Measurements from ENCODE around the gene STAB2. TPM values are rescaled to one million over a fixed set of nuclear protein-coding genes. Genes with fewer than 3 reads are reported as not detected.

Gene STAB2
- total and polyA plus RNA-seq, 5 donors = 0.06 to 0.23 (median 0.10) TPM; not detected in 1

- ATAC-seq (no peak), DNase-seq (no peak)
- Histone ChIP-seq H3K4me1 (ENCODE audit: control insufficient read depth, insufficient read depth, low read length) (no peaks in the 10 kb centered on the region), H3K27ac (ENCODE audit: low read length) (no peak overlapping the region), H3K9me3 (ENCODE audit: control insufficient read depth, low read length) (no peaks in the 10 kb centered on the region), H3K27me3 (ENCODE audit: control insufficient read depth, insufficient read depth) (no peaks in the 10 kb centered on the region), H3K4me3 (ENCODE audit: low read length) (no peak overlapping the region)
- intact Hi-C loops (cut with DNase I) = no loop called here
- 99% methylated on average over 1 of the region's 1 CpG for WGBS
Measured at GRCh38 chr12:103812789-103813188, 225.7 kb downstream of the STAB2 start.

- Histone ChIP-seq H3K9me3 (ENCODE audit: control insufficient read depth, low read length) (no peaks in the 10 kb centered on the region), H3K27me3 (ENCODE audit: control insufficient read depth, insufficient read depth) (no peaks in the 10 kb centered on the region), H3K4me1 (ENCODE audit: control insufficient read depth, insufficient read depth, low read length) (no peaks in the 10 kb centered on the region), H3K27ac (ENCODE audit: low read length) (no peak overlapping the region), H3K4me3 (ENCODE audit: low read length) (no peak overlapping the region)
- ATAC-seq = no peak
- DNase-seq = no peak
- intact Hi-C loops (cut with DNase I) = no loop called here
- 98% methylated on average over 3 of the region's 3 CpGs for WGBS
Measured at GRCh38 chr12:103813426-103813825, 226.4 kb downstream of the STAB2 start.

GRCh38 chr12:103813949-103814348 lies 226.9 kb downstream of the STAB2 start:
- no peak for DNase-seq
- Histone ChIP-seq H3K4me1 (ENCODE audit: control insufficient read depth, insufficient read depth, low read length) (no peaks in the 10 kb centered on the region), H3K27ac (ENCODE audit: low read length) (no peak overlapping the region), H3K9me3 (ENCODE audit: control insufficient read depth, low read length) (no peaks in the 10 kb centered on the region), H3K27me3 (ENCODE audit: control insufficient read depth, insufficient read depth) (no peaks in the 10 kb centered on the region), H3K4me3 (ENCODE audit: low read length) (no peak overlapping the region)
- ATAC-seq = no peak
- intact Hi-C loops (cut with DNase I) = no loop called here
- WGBS = 51% methylated on average over 4 of the region's 4 CpGs

- Histone ChIP-seq H3K9me3 (ENCODE audit: control insufficient read depth, low read length) (no peaks in the 10 kb centered on the region), H3K27ac (ENCODE audit: low read length) (no peak overlapping the region), H3K4me1 (ENCODE audit: control insufficient read depth, insufficient read depth, low read length) (no peaks in the 10 kb centered on the region), H3K27me3 (ENCODE audit: control insufficient read depth, insufficient read depth) (no peaks in the 10 kb centered on the region), H3K4me3 (ENCODE audit: low read length) (no peak overlapping the region)
- ATAC-seq = no peak
- 30% methylated on average over 3 of the region's 3 CpGs for WGBS
- intact Hi-C loops (cut with DNase I) = no loop called here
- DNase-seq = no peak
Measured at GRCh38 chr12:103814436-103814835, 227.4 kb downstream of the STAB2 start.

Other genes starting within 250 kb of the STAB2 start
- gene C12orf42, start 91.3 kb upstream of the STAB2 start, total RNA-seq = not detected
- not detected for gene C12orf42, start 91.3 kb upstream of the STAB2 start, polyA plus RNA-seq